Kasumi-1 (cell line): ENCODE data around the gene SUMO3.

Experiments
- DNase-seq, 2 experiments: peaks; one replicate each; lab custom pipeline; 2025; lab: John Stamatoyannopoulos, UW

Gene SUMO3

GRCh38 chr21:44760376-44760775, 57.5 kb downstream of the SUMO3 start:
- no peak for DNase-seq

GRCh38 chr21:44759628-44760285, 58.1 kb downstream of the SUMO3 start:
- no peak for DNase-seq

GRCh38 chr21:44758781-44759627, 58.9 kb downstream of the SUMO3 start:
- DNase-seq: no peak

GRCh38 chr21:44758141-44758561, 59.7 kb downstream of the SUMO3 start:
- DNase-seq: no peak

GRCh38 chr21:44757731-44758130, 60.1 kb downstream of the SUMO3 start:
- DNase-seq: no peak

- no peak for DNase-seq
Observed at GRCh38 chr21:44756423-44757185, 61.3 kb downstream of the SUMO3 start.
